Astrocyte of the spinal cord (primary cell): ENCODE results near the gene KCNK2.
A peak's percentile ranks its signal among the peaks of the same experiment; 100 is the strongest.

Experiments used
- DNase-seq: peaks from one replicate; pipeline ENCODE4 v3.0.0; 2011; ENCODE audit warnings: low read depth, low spot score
- H3K4me3 ChIP-seq: 2 replicates; pipeline ENCODE4 v1.5.1; 2011; ENCODE audit warnings: low read depth, mild to moderate bottlenecking, low read length, moderate library complexity
- in situ Hi-C: cut with HindIII; loops from 2 replicates; pipeline ENCODE4 v1.10.0; 2017; ENCODE audit warnings: low sequenced_read_pairs
- TF ChIP-seq, protein P1 (sequence below): IDR thresholded peaks from 2 replicates; pipeline ENCODE4 v1.5.1; 2012; ENCODE audit warnings: low read depth, mild to moderate bottlenecking, low read length, inconsistent platforms

KCNK2 gene

DNA sequence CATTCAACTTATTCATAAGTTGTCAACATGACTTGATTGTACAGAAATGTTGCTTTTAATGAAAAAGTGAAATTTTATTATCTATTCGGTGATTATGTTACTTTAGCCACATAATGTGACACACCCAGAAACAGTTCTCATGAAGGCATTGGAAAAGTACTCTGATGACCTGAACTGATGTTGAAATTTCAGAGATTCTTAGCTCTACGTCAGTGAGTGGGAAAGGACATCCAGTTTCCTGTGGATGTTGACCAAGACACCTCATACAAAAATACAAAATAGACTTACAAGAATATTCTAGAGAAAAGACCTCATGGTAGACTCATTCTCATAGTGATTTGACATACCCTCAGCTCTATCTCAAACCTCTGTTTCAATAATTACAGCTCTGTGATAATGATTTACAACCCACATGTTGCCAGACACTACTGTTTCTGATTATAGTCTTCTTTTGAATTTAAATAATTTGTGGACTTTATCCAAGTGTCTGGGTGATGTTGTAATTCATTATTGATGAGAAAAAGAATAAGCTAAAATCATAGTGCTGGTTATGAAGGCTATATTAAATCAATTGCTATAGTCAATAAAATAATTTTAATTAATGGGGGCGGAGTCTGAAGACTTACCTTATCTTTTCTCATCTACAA lies 37.3 kb downstream of the KCNK2 start:
- no peak overlapping the region for H3K4me3 ChIP-seq
- in situ Hi-C loops, result no loop called here
- TF ChIP-seq, protein P1, sequence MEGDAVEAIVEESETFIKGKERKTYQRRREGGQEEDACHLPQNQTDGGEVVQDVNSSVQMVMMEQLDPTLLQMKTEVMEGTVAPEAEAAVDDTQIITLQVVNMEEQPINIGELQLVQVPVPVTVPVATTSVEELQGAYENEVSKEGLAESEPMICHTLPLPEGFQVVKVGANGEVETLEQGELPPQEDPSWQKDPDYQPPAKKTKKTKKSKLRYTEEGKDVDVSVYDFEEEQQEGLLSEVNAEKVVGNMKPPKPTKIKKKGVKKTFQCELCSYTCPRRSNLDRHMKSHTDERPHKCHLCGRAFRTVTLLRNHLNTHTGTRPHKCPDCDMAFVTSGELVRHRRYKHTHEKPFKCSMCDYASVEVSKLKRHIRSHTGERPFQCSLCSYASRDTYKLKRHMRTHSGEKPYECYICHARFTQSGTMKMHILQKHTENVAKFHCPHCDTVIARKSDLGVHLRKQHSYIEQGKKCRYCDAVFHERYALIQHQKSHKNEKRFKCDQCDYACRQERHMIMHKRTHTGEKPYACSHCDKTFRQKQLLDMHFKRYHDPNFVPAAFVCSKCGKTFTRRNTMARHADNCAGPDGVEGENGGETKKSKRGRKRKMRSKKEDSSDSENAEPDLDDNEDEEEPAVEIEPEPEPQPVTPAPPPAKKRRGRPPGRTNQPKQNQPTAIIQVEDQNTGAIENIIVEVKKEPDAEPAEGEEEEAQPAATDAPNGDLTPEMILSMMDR, result no peak
- no peak for DNase-seq

DNA sequence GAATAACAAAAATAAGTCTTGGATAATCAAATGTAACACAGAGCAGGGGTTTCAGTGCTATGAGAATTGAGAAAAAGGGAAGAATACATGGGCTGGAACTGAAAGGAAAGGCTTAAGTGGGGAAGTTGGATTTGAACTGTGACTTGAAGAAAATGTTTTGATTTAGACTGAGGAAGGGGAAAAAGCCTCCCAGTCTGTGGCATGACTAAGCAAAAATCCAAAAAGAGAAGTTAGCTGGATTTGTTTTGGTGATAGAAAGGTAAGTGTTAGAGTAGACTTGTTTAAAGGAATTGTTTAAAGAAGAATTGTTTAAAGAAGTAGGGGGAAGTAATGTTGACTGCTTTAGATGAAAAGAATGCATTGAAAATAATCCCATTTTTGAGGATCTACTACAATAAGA lies 46.0 kb downstream of the KCNK2 start:
- TF ChIP-seq, protein P1, result no peak
- H3K4me3 ChIP-seq, result no peak overlapping the region
- in situ Hi-C loops, result no loop called here
- DNase-seq, result no peak

DNA sequence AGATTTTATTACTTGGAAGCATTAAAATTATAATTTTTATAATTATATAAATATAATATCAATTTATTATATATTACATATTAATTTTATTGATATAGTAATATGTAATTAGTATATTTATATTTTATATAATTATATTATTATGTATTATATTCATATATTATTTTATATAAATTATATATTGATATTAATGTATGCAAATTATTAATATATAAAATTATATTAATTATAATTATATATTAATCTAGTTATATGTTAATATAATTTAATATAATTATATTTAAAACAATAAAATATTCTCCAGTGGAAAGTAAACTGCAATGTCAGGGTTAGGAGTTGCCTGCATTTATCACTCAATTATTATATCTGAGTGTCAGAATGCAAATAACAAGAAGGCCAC lies 48.8 kb downstream of the KCNK2 start:
- TF ChIP-seq, protein P1, result no peak
- no peak for DNase-seq
- H3K4me3 ChIP-seq, result no peak overlapping the region
- in situ Hi-C loops, result no loop called here

DNA sequence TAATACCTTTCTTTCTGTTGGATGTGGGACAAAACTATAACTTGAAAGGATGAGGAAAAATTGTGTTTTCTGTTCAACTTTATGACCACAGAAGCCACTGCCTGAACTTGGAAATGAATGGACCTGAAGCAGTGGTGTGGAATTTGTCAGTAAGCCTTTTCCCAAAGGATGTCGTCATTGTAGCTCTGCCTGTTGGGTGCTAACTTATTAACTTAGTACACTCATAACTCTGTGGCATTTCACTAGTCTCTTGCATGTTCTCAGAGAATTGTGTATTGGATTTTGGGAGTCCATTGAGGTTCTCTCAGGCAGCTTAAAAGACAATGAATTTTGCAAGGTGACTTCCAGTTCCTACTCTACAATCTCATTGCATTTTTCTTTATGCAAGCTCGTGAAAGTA lies 49.6 kb downstream of the KCNK2 start:
- in situ Hi-C loops, result no loop called here
- TF ChIP-seq, protein P1, result no peak
- H3K4me3 ChIP-seq, result no peak overlapping the region
- DNase-seq, result peak; percentile 32

DNA sequence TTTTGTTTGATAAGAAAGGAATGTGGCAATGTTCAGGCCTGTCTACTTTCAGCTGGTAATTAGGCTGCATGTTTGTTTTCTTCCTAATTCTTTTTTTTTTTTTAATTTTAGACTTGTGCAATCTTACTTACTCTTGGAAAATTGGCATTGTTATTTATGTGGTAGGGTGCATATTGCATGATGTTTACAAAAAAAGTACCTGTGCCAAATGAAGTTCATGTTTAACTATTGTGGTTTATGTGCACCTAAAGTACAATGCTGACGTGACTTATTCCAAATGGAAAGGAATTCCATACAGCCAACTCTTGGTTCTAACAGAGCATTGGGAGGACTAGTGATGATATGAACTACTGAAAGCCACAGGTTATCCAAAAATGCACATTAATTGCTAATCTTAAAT lies 51.0 kb downstream of the KCNK2 start:
- no peak overlapping the region for H3K4me3 ChIP-seq
- in situ Hi-C loops, result no loop called here
- no peak for DNase-seq
- TF ChIP-seq, protein P1, result no peak

DNA sequence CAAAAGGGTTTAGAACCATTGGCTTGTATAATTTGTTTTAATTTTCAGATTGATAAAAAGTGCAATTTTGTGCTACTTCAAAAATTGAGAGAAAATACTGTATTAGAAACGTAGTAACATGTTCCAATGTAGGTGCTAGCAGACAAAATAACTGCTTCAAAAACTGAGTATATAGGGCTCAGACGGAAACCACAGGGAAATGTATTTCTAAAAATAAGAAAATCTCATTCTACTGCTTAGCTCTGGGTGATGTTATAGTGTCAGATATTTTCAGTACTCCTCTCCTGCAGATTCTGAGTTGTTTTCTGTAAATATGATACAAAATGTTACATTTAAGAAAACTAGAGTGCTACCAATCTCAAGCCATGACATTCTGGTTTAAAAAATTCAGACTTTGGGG lies 55.4 kb downstream of the KCNK2 start:
- in situ Hi-C loops, result no loop called here
- DNase-seq, result no peak
- TF ChIP-seq, protein P1, result no peak
- no peak overlapping the region for H3K4me3 ChIP-seq
